Endothelial cell of umbilical vein (primary cell): ENCODE data around the gene ABLIM2.

ENCODE experiments used
- FOS ChIP-seq: IDR thresholded peaks from 2 replicates; pipeline ENCODE4 v1.6.1; 2011; ENCODE audit warnings: mild to moderate bottlenecking, low read length, moderate library complexity, borderline replicate concordance; ENCODE audit not compliant: insufficient read depth
- POLR2A ChIP-seq: IDR thresholded peaks from 2 replicates; pipeline ENCODE4 v1.6.1; 2012; ENCODE audit warnings: low read depth, mild to moderate bottlenecking, control low read depth, low read length
- TF ChIP-seq, protein P1 (sequence below): IDR thresholded peaks from 2 replicates; pipeline ENCODE4 v1.6.1; 2011; ENCODE audit not compliant: insufficient read depth, insufficient read length

DNA sequence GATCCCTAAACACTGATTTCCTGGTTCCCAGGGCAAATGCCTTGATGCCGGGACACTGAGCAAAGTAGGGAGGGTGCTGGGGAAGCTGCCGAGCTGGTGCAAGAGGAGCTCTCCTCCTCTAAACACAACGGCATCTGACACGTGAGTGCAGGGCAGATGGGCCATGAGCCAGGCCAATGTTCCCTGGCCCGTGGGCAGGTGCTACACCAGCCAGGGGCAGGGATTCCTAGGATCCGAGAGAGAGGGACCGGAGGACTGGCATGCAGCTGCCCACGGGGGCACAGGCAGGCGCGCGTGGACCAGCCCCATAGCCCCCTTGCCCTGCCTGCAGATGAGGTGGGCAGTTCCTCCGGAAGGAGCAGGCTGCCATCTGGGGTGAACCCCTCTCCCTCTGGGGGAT, 152.1 kb downstream of the ABLIM2 start:
- TF ChIP-seq FOS (no peak), POLR2A (no peak)
- TF ChIP-seq, protein P1, sequence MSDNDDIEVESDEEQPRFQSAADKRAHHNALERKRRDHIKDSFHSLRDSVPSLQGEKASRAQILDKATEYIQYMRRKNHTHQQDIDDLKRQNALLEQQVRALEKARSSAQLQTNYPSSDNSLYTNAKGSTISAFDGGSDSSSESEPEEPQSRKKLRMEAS: no peak
